Activated naive CD4-positive, alpha-beta T cell treated with anti-CD3 and anti-CD28 coated beads, Interleukin-2, amount 50 U/mL, for 72 hours (primary cell): Measurements from ENCODE around the gene KAT14. TPM values are rescaled to one million over a fixed set of nuclear protein-coding genes. Genes with fewer than 3 reads are reported as not detected.
"Not testable (repeated sequence)": the region's sequence is repeated elsewhere in the genome, so short reads cannot be mapped to it uniquely, and the experiment has no call there.

Experiments
- ATAC-seq, 2 donors: fragments of 150-1000 bp; cut with Tn5 transposase; 2 replicates each; pipeline ENCODE4 v1.10.0; 2021; ENCODE audit warnings: mild to moderate bottlenecking in 2 of 2, moderate library complexity in 2 of 2
- DNase-seq, 2 donors: peaks; one replicate each; pipeline ENCODE4 v3.0.0; 2021 to 2022; ENCODE audit warnings: low spot score in 2 of 2
- H3K27ac Mint-ChIP-seq, 2 donors: one replicate each; pipeline ENCODE4 v1.8.0; 2022; ENCODE audit warnings: mild to moderate bottlenecking in 2 of 2, mixed read lengths in 2 of 2
- H3K36me3 Mint-ChIP-seq, 2 donors: one replicate each; pipeline ENCODE4 v1.8.0; 2022; ENCODE audit warnings: mixed read lengths in 2 of 2
- H3K9me3 Mint-ChIP-seq, 2 donors: one replicate each; pipeline ENCODE4 v1.8.0; 2022; ENCODE audit warnings: mixed read lengths in 2 of 2
- total RNA-seq, 2 donors: library from RNA; stranded (reverse); gene quantifications; one replicate each; pipeline ENCODE4 v1.2.3, GENCODE V29; 2022

The KAT14 gene
- total RNA-seq, 2 donors from 2014 or later = 6.8 to 11.3 TPM

DNA sequence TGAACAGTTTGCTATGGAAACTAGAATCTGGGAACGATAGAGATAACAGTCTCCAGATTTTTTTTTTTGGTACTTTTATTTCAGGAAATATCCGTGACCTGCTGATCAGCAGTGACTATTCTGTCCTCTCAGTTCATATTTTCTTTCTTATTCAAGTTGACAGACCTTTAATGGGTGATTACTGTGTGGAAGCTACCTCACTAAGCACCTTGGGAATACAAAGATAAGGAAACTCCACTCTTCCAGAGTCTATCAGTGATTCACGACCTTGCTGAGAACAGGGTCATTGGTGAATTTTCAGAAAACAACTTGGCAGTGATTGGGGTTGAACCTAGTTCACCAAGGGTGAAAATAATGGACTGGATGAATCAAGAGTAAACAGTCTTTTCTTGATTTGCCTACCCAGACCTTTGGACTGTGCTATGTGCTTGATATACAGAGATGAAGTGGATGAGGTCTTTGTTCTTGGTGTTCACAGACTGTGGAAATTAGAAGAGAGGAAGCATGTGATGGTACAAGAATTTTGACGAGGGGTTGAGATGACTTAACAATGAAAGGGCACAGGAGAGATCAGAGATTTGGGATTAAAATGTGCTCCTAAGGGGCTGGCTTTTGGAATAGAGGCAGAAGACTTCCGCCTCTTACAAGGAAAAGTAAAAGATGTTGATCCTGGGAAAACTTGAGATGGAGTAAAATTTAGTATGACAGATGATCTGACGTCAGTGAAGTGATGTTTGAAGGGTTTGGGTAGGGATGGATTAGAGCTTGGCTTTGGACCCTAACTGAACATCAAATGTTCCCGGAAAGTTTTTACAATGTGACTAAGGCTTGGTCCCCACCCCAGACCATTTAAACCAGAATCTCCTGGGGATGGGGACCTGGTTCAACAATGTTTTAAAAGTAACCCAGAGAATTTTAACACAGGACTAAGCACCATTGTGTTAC lies 1.2 kb downstream of the KAT14 start:
- ATAC-seq (no peak), DNase-seq (no peak)
- Mint-ChIP-seq H3K27ac (peak overlapping the region; percentile 56 to 88), H3K9me3 (no peaks in the 10 kb centered on the region), H3K36me3 (peaks cover 13 to 15% of the 10 kb centered on the region in 2 donors)

DNA sequence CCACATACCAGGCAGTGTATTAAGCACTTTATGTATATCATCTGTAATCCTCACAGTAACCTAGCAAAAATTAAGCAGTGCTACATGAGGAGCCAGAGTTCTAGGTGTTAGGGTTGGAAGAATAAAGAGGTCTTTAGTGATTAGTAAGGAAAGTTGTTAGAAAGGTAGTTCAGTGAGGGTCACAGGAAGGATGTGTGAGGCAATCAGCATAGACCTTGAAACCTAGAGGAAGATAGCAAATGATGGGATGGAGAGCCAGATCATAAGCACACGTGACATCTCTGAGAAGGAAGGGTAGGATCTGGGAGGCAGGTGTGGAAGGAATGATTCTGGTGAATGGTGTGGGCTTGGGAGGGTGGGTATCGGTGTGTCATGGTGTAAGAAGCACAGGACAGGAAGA lies 2.2 kb downstream of the KAT14 start:
- no peak for DNase-seq
- no peaks in the 10 kb centered on the region for H3K9me3 Mint-ChIP-seq
- H3K27ac Mint-ChIP-seq = peak overlapping the region in 1 of 2 donors; percentile 88
- no peak for ATAC-seq
- peaks cover 13 to 20% of the 10 kb centered on the region in 2 donors for H3K36me3 Mint-ChIP-seq

DNA sequence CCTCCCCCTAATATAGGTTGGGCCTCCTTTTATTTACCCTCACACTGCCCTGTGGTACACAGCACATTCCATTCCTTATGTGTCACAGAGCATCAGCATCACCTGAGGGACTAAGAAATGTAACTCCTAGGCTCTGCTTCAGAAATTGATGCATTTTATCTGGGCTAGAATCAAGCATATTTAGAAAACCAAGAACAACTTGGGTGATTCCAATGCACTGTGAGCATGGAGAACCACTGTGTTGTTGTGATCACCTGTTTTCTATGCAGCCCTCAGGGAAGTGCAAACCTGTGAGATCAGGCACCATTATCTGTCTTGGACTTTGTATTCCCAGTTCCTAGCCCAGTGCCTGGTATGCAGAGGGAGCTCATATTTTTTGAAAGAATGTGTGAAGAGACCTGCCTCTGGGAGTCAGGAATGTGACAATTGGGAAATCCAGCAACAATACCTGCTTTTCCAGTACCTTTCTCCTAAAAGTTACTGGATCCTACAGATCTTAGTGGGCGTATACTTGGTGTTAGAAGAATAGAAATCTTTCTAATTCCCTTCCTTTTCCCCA lies 7.0 kb downstream of the KAT14 start:
- Mint-ChIP-seq H3K27ac (no peak overlapping the region), H3K36me3 (peaks cover 5 to 12% of the 10 kb centered on the region in 2 donors), H3K9me3 (no peaks in the 10 kb centered on the region)
- ATAC-seq (no peak), DNase-seq (no peak)

GRCh38 chr20:18154342-18154741 lies 16.7 kb downstream of the KAT14 start:
- H3K36me3 Mint-ChIP-seq = peaks cover 5 to 9% of the 10 kb centered on the region in 2 donors
- no peak overlapping the region for H3K27ac Mint-ChIP-seq
- DNase-seq = no peak
- ATAC-seq = no peak
- no peaks in the 10 kb centered on the region for H3K9me3 Mint-ChIP-seq

DNA sequence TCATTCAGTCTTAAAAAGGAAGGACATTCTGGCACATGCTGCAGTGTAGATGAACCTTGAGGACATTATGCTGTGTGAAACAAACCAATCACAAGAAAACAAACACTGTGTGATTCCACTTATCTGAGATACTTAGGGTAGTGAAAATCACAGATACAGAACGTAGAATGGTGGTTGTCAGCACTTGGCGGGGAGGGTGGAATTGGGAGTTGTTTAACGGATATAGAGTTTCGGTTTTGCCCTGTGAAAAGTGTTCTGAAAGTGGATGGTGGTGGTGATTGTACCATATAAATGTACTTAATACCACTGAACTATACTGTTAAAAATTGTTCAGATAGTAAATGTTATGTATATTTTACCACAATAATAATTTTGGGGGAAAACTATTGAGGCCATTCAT lies 18.4 kb downstream of the KAT14 start:
- ATAC-seq = no peak
- peaks cover 5 to 9% of the 10 kb centered on the region in 2 donors for H3K36me3 Mint-ChIP-seq
- peak overlapping the region in 1 of 2 donors; percentile 17 for H3K27ac Mint-ChIP-seq
- no peak for DNase-seq
- H3K9me3 Mint-ChIP-seq = no peaks in the 10 kb centered on the region

- no peaks in the 10 kb centered on the region for H3K9me3 Mint-ChIP-seq
- ATAC-seq (peak in 1 of 2 donors; percentile 34), DNase-seq (no peak)
- peaks cover 1 to 10% of the 10 kb centered on the region in 2 donors for H3K36me3 Mint-ChIP-seq
- peak overlapping the region in 1 of 2 donors; percentile 53 for H3K27ac Mint-ChIP-seq
These were observed 26.7 kb downstream of the KAT14 start for GRCh38 chr20:18164356-18164755.

DNA sequence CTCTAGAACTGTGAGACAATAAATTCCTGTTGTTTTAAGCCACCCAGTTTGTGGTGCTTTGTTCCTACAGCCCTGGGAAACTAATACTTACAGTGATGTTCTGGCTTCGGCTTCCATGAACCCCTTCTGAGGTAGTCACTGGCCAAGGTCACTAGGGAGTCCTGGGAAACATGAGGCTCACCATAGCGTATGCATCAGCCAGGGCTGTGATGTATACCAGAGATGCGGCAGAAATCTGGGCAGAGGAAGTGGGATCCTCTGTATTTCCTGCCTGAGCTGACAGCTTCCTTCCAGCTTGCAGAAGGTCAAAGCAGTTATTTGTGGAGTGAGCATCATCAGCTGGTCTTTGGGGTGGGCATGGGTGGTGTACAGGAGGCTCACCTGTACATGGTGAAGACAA lies 27.9 kb downstream of the KAT14 start:
- DNase-seq (no peak), ATAC-seq (peak in 1 of 2 donors; percentile 58)
- no peaks in the 10 kb centered on the region for H3K9me3 Mint-ChIP-seq
- H3K27ac Mint-ChIP-seq = peak overlapping the region in 1 of 2 donors; percentile 78
- H3K36me3 Mint-ChIP-seq = peaks cover 5 to 10% of the 10 kb centered on the region in 2 donors

DNA sequence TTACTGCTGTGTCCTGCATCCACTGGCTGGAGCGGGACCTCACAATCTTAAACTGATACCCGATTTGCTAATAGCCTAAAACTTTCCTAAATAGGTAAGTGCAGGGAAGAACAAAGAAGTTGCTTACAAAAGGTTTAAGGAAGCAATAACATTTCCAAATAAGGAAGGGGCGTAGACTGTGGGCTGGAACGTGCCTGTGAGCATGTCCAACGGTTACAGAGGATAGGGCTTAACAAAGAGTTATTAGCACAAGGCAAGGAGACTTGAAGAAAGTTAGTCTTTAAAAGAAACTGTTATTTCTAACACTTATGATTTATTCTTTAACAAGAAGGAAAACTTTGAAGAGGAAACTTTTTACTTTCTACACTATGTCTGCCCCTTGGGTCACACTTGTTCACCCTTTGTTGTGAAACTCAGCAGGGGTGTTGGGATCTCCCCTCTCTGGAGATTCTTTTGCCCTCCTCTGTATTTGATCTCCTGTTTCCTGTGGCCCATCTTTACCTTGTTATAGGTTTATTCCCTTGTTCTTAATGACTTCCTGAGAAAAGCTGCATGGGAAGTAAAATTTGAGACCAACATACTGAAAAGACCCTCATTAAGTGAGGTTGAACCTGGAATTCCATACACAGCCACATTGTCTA lies 28.7 kb downstream of the KAT14 start:
- ATAC-seq (no peak), DNase-seq (no peak)
- Mint-ChIP-seq H3K27ac (peak overlapping the region; percentile 77 to 78), H3K36me3 (peaks cover 10 to 13% of the 10 kb centered on the region in 2 donors), H3K9me3 (no peaks in the 10 kb centered on the region)

DNA sequence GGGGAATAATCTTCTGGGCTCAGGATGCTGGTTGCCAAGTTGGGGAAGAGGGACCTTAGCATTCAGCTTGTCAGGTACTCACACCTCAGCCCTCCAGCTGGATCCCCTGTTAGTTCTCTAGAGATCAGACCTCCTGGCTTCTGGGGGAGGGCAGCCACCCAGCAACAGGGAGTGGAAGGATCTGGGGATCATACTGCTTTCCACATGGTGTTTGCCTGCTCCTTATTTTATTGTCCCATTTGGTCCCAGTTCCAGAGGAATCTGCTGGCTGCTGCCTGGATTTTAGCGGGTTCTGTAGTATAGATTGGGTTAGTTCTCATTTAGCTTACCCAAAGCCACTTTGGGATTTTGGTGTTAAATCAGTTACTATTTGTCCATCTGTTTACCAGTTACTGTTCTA lies 29.3 kb downstream of the KAT14 start:
- DNase-seq = no peak
- Mint-ChIP-seq H3K9me3 (no peaks in the 10 kb centered on the region), H3K27ac (peak overlapping the region in 1 of 2 donors; percentile 78), H3K36me3 (peaks cover 10 to 15% of the 10 kb centered on the region in 2 donors)
- no peak for ATAC-seq

GRCh38 chr20:18172379-18172778 lies 34.7 kb downstream of the KAT14 start:
- no peak overlapping the region for H3K27ac Mint-ChIP-seq
- DNase-seq = no peak
- H3K36me3 Mint-ChIP-seq = peaks cover 20 to 33% of the 10 kb centered on the region in 2 donors
- no peak for ATAC-seq
- no peaks in the 10 kb centered on the region for H3K9me3 Mint-ChIP-seq

GRCh38 chr20:18174906-18175683 lies 37.4 kb downstream of the KAT14 start:
- peaks cover 2 to 14% of the 10 kb centered on the region in 2 donors for H3K9me3 Mint-ChIP-seq
- DNase-seq (no peak), ATAC-seq (no peak)
- peaks cover 38 to 47% of the 10 kb centered on the region in 2 donors for H3K36me3 Mint-ChIP-seq
- H3K27ac Mint-ChIP-seq = peak overlapping the region in 1 of 2 donors; percentile 31

DNA sequence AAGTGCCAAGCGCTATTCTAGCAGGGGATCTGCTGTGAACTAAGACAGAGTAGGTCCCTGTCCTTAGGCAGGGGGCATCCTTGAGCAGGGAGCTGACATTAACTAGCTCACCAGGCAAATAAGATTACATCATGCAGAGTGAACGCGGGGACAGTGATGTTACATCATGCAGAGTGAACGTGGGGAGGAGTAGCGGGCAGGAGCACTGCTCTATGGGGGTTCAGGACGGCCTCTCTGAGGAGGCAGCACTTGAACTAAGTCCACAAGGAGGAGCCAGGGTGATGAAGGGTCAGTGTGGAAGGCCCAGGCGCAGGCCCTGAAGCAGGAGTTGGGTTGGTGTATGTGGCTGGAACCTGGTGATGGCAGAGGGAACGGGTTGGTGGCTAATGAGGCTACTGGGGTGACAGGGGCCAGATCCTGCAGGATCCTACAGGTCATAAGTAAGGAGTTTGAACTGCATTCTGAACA lies 38.7 kb downstream of the KAT14 start:
- DNase-seq (no peak), ATAC-seq (no peak)
- H3K9me3 Mint-ChIP-seq = peaks cover 6 to 19% of the 10 kb centered on the region in 2 donors
- peaks cover 44 to 47% of the 10 kb centered on the region in 2 donors for H3K36me3 Mint-ChIP-seq
- peak overlapping the region; percentile 58 to 78 for H3K27ac Mint-ChIP-seq

DNA sequence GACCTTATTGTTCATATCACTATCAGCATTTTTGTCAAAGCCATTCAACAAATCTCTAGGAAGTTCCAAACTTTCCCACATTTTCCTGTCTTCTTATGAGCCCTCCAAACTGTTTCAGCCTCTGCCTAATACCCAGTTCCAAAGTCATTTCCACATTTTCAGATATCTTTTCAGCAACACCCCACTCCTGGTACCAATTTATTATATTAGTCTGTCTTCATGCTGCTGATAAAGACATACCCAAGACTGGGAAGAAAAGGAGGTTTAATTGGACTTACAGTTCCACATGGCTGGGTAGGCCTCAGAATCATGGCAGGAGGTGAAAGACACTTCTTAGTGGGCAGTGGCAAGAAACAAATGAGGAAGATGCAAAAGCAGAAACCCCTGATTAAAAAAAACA lies 42.7 kb downstream of the KAT14 start:
- H3K27ac Mint-ChIP-seq = not testable (repeated sequence)

DNA sequence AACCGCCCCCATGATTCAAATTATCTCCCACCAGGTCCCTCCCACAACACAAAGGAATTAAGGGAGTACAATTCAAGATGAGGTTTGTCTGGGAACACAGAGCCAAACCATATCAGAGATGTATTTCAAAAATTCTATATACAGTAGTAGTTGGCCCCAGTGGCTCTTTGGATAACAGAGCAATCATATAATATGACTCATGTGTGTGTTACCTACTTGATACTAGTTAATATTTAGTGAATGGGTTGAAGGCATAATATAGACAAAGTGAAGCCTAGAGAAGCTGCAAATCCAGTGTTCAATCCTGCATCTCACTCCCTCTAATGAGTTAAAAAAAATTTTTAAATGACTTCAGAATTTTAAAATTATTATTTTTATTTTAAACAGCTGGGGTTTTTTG lies 43.2 kb downstream of the KAT14 start:
- Mint-ChIP-seq H3K9me3 (peaks cover 6 to 19% of the 10 kb centered on the region in 2 donors), H3K36me3 (peaks cover 37 to 45% of the 10 kb centered on the region in 2 donors), H3K27ac (no peak overlapping the region)
- ATAC-seq (no peak), DNase-seq (no peak)

More for the DNA sequence above, 42.7 kb downstream of the KAT14 start:
- peaks cover 6 to 19% of the 10 kb centered on the region in 2 donors for H3K9me3 Mint-ChIP-seq
- DNase-seq, ATAC-seq: not testable (repeated sequence)
- peaks cover 41 to 46% of the 10 kb centered on the region in 2 donors for H3K36me3 Mint-ChIP-seq

DNA sequence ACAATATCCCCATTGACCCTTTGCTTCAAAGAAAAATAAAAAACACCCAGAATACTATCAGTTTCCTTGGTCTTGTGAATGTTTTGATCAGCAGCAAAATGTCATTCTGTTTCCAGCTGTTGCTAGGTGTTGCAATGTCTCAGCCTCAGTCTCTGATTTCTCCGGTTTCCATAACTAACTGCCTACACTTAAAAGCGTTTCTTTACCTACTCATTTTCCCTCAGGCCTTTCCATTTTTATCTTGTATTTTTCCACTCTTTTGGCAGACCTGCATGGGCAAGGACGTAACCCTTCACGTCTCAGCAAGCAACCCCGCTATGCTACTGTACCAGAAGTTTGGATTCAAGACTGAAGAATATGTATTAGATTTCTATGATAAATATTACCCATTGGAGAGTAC lies 49.4 kb downstream of the KAT14 start:
- no peak for DNase-seq
- peaks cover 0 to 11% of the 10 kb centered on the region in 2 donors for H3K36me3 Mint-ChIP-seq
- ATAC-seq = no peak
- H3K9me3 Mint-ChIP-seq = no peaks in the 10 kb centered on the region
- H3K27ac Mint-ChIP-seq = peak overlapping the region in 1 of 2 donors; percentile 23

- ATAC-seq = no peak
- no peak overlapping the region for H3K27ac Mint-ChIP-seq
- no peak for DNase-seq
- H3K36me3 Mint-ChIP-seq = peaks cover 0 to 11% of the 10 kb centered on the region in 2 donors
- H3K9me3 Mint-ChIP-seq = no peaks in the 10 kb centered on the region
These were observed 50.8 kb downstream of the KAT14 start for GRCh38 chr20:18188434-18188833.
